Activated CD4-positive, alpha-beta T cell treated with anti-CD3 and anti-CD28 coated beads for 4 hours (primary cell): Measurements from ENCODE around the gene PPL.
"Not testable (repeated sequence)": the region's sequence is repeated elsewhere in the genome, so short reads cannot be mapped to it uniquely, and the experiment has no call there.

Experiments
- DNase-seq, 2 donors: peaks; one replicate each; pipeline ENCODE4 v3.0.0-alpha.2; 2020

The PPL gene

GRCh38 chr16:4933871-4934395, 3.0 kb downstream of the PPL start:
- DNase-seq, result no peak

DNA sequence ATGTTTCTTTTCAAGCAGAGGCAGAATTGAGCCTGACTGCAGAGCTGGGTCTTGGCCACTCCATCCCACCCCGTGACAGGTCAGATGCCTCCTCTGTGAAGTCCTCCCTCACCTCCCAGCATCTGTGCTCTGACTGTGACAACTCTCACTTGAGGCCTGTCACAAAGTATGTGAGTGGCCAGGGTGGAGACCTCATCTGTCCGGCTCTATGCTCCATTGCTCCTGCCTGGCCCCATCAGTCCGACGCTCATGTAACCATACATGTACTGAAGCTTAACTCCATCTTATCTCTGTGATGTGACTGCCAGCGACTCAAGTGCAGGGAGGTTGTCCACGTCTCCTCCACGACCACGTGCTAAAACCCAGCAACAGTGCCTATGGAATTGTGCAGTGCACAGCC, 3.5 kb downstream of the PPL start:
- no peak for DNase-seq

- DNase-seq, result no peak
These were observed 5.6 kb downstream of the PPL start for GRCh38 chr16:4931381-4931780.

DNA sequence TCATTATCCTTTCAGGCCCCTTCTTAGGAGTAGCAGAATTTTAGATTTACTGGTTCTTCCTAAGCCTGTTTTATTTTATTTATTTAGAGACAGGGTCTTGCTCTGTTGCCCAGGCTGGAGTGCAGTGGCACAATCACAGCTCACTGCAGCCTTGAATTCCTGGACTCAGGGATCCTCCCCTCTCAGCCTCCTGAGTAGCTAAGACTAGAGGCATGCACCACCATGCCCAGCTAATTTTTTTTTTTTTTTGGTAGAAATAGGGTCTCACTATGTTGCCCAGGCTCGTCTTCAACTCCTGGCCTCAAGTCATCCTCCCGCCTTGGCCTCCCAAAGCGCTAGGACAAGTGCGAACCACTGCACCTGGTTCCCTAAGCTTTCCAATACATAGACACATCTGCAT, 7.3 kb downstream of the PPL start:
- not testable (repeated sequence) for DNase-seq

GRCh38 chr16:4928227-4928626, 8.7 kb downstream of the PPL start:
- no peak for DNase-seq

DNA sequence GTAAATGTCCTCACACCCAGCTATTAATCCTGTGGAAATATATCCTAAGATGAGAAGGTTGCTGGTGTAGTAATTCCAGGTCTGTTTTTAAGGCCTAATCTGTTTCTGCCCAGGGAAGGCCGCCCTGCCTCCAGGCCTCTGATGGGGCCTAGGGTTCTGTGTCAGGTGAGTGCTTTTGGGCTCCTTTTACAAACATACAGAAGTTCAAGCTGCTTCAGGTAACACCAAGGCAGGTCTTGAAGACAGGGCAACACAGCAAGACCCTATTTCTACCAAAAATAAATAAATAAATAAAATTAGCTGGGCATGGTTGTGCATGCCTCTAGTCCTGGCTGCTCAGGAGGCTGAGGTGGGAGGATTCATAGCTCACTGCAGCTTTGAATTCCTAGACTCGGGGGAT, 9.3 kb downstream of the PPL start:
- no peak for DNase-seq

DNA sequence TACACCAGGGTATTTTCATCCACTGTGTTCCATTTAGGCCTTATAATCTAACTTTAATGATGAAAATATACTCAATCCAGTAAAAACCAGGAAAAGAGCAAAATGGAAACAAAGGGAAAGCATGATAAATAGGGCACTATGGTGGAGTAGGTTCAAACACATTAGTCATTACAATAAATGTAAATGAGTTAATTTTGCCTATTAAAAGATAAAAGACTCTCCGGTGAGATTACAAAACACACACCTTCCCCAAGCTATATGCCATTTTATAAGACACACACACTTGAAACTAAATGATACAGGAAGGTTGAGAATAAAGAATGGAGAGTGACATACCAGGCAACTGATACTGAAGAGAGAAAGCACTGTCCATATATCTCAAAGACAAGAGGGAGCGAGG, 10.0 kb downstream of the PPL start:
- DNase-seq, result no peak

GRCh38 chr16:4925791-4926190, 11.2 kb downstream of the PPL start:
- no peak for DNase-seq

GRCh38 chr16:4925293-4925607, 11.7 kb downstream of the PPL start:
- DNase-seq, result no peak

GRCh38 chr16:4924593-4925292, 12.2 kb downstream of the PPL start:
- no peak for DNase-seq

DNA sequence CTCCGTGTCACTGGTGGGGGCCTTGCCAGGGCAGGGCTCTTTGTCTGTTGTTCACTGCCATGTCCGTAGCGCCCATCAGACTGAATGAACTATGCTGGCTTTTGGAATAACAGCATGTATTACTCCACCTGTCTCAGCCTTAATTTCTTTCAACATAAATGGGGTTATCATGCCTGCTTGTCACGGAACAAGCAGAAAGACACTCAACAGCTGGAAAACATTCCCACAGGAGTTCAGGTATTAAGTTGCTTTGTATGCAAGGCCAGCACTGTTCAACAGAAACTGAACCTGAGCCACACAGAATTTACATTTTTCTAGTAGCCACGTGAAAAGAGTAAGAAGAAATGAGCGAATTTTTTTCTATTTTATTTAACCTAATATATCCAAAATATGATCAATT, 13.1 kb downstream of the PPL start:
- no peak for DNase-seq

DNA sequence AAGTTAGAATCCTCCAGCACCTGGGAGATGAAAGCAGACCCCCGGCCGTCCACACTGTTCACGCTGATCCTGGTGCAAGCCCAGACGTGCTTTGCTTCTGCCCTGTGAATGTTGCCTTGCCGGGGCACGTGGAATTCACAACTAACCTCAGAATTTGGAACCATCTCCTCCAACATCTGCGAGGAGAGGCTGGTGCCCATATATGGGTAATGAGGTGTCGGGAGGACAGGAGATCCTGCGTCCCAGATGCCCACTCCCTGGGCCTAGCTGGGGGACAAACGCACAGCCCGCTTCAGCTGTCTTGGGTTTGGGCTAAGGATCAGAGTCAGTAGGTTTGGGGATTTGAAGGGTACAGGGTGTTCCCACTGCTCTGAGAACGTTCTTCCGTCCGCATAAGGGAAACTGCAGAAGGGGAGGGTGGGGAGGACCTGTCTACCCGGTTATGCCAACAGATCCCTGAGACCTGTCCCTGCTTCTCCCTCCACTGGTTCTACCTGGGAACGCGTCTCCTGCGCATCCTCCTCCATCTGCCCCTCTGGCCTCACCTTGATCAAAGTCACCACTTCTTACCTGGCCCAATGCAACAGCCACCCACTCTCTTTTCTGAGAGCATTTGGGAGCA, 14.1 kb downstream of the PPL start:
- DNase-seq, result no peak

DNA sequence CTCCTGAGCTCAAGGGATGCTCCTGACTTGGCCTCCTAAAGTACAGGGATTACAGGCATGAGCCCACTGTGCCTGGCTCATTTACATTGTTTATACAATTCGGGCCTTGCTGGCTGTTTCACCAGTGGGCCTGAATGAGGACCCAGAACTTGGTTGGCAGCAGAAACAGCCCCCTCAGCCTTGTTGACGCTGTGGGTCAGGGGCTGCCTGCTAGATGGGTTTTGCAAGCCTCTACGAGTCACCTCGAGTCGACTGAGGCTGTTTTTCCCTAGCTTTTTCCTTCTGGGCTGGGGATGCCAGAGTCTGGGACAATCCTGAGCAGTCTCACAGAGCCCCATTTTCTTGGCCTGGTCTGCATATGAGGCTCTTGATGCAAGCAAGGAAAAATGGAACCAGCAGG, 16.1 kb downstream of the PPL start:
- no peak for DNase-seq

GRCh38 chr16:4918781-4919251, 18.1 kb downstream of the PPL start:
- DNase-seq, result no peak

- no peak for DNase-seq
These were observed 19.8 kb downstream of the PPL start for GRCh38 chr16:4917117-4917516.

GRCh38 chr16:4915226-4915761, 21.7 kb downstream of the PPL start:
- DNase-seq, result no peak

- DNase-seq, result no peak
These were observed 22.3 kb downstream of the PPL start for GRCh38 chr16:4914528-4915225.

GRCh38 chr16:4913774-4914525, 23.0 kb downstream of the PPL start:
- DNase-seq, result no peak

- DNase-seq, result no peak
These were observed 23.7 kb downstream of the PPL start for GRCh38 chr16:4913130-4913773.

- DNase-seq, result no peak
These were observed 25.0 kb downstream of the PPL start for GRCh38 chr16:4911970-4912386.

- DNase-seq, result no peak
These were observed 26.1 kb downstream of the PPL start for GRCh38 chr16:4910828-4911227.

DNA sequence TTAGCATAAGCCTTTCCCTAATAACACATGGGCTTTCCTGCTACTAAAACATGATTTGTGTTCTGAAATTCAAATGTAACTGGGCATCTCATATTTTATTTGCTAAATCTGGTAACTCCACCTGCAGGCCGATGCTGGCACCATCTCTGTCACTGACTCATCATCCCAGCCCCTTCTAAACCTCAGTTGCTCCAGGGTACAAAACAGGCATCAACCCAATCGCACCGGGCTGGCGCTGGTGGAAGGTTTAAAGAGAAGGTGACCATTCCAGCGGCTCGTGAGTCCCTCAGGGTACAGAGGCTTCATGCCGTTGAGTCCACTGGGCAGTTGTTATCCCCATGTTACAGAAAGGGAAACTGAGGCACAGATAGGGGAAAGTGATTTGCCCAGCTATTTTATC, 27.1 kb downstream of the PPL start:
- no peak for DNase-seq
